ENCODE measurements around the gene TAS2R31.
"Not testable (repeated sequence)": the region's sequence is repeated elsewhere in the genome, so short reads cannot be mapped to it uniquely, and the experiment has no call there.

The TAS2R31 gene

GRCh38 chr12:11031307-11031706 is at the start of gene TAS2R31:
Gene TAS2R31, minus strand, starts transcription at chr12:11031407. Its CDS starts 72 bp downstream, at chr12:11031335.
- DNase-seq: no peak

- no peak for DNase-seq
Measured at GRCh38 chr12:11078246-11078645, 47.0 kb upstream of the TAS2R31 start.

GRCh38 chr12:11075642-11076041 is 44.4 kb upstream of the TAS2R31 start:
- no peak for DNase-seq

GRCh38 chr12:11071414-11071813 is 40.2 kb upstream of the TAS2R31 start:
- DNase-seq: no peak

- no peak for DNase-seq
Measured at GRCh38 chr12:11070999-11071398, 39.8 kb upstream of the TAS2R31 start.

GRCh38 chr12:11069854-11070365 is 38.7 kb upstream of the TAS2R31 start:
- DNase-seq: no peak

- no peak for DNase-seq
Measured at GRCh38 chr12:11067514-11067913, 36.3 kb upstream of the TAS2R31 start.

- not testable (repeated sequence) for DNase-seq
Measured at GRCh38 chr12:11062194-11062593, 31.0 kb upstream of the TAS2R31 start, which contains the start of gene TAS2R46. Gene TAS2R46, minus strand, starts transcription at chr12:11062294. Its CDS starts 0 bp downstream, at chr12:11062294.

GRCh38 chr12:11059784-11060183 is 28.6 kb upstream of the TAS2R31 start:
- no peak for DNase-seq

- DNase-seq: no peak
Measured at GRCh38 chr12:11059041-11059440, 27.8 kb upstream of the TAS2R31 start.

- no peak for DNase-seq
Measured at GRCh38 chr12:11055306-11055705, 24.1 kb upstream of the TAS2R31 start.

GRCh38 chr12:11049806-11050531 is 18.8 kb upstream of the TAS2R31 start:
- DNase-seq: not testable (repeated sequence)

- not testable (repeated sequence) for DNase-seq
Measured at GRCh38 chr12:11041366-11041765, 10.2 kb upstream of the TAS2R31 start.

- no peak for DNase-seq
Measured at GRCh38 chr12:11040162-11040561, 9.0 kb upstream of the TAS2R31 start.

GRCh38 chr12:11039171-11039570 is 8.0 kb upstream of the TAS2R31 start:
- no peak for DNase-seq

GRCh38 chr12:11033959-11034358 is 2.8 kb upstream of the TAS2R31 start:
- DNase-seq: not testable (repeated sequence)

- no peak for DNase-seq
Measured at GRCh38 chr12:11026118-11026517, 5.1 kb downstream of the TAS2R31 start.

GRCh38 chr12:11023387-11023786 is 7.8 kb downstream of the TAS2R31 start:
- no peak for DNase-seq

GRCh38 chr12:11022520-11022919 is 8.7 kb downstream of the TAS2R31 start, which contains the start of gene TAS2R19:
Gene TAS2R19, minus strand, starts transcription at chr12:11022620. Its CDS starts 49 bp downstream, at chr12:11022571.
- DNase-seq: no peak

GRCh38 chr12:11016937-11017336 is 14.3 kb downstream of the TAS2R31 start:
- no peak for DNase-seq

GRCh38 chr12:11015775-11016430 is 15.3 kb downstream of the TAS2R31 start:
- no peak for DNase-seq

GRCh38 chr12:11014234-11014633 is 17.0 kb downstream of the TAS2R31 start:
- no peak for DNase-seq

- no peak for DNase-seq
Measured at GRCh38 chr12:11007608-11008007, 23.6 kb downstream of the TAS2R31 start.

- no peak for DNase-seq
Measured at GRCh38 chr12:10998204-10998603, 33.0 kb downstream of the TAS2R31 start, which contains the start of gene TAS2R20. Gene TAS2R20, minus strand, starts transcription at chr12:10998304. Its CDS starts 429 bp downstream, at chr12:10997875.
